Peyer's patch (tissue), 4 donors: ENCODE measurements around the gene KLHL20.
"Not testable (repeated sequence)": the region's sequence is repeated elsewhere in the genome, so short reads cannot be mapped to it uniquely, and the experiment has no call there.

ENCODE experiments used
- CTCF ChIP-seq, 6 experiments: fragments of 450-650 bp in 4 of 6; fragments of 200-600 bp in 2 of 6; sonication (generic) in 1 of 6; IDR thresholded peaks; one replicate each; pipeline ENCODE4 v1.5.1; 2017 to 2019; ENCODE audit warnings: antibody characterized with exemption in 6 of 6, mild to moderate bottlenecking in 3 of 6, moderate library complexity in 1 of 6
- POLR2A ChIP-seq, 2 donors: fragments of 450-650 bp; IDR thresholded peaks; one replicate each; pipeline ENCODE4 v1.5.1; 2017; ENCODE audit warnings: antibody characterized with exemption in 2 of 2, mild to moderate bottlenecking in 2 of 2, moderate library complexity in 2 of 2

GRCh38 chr1:173683838-173684237 is 30.9 kb upstream of the KLHL20 start:
- not testable (repeated sequence) for TF ChIP-seq CTCF, POLR2A (IDR thresholded peaks at IDR 0.05)
